Neural cell (in vitro differentiated cells): ENCODE data around the gene IQCH. TPM values are rescaled to one million over a fixed set of nuclear protein-coding genes. Genes with fewer than 3 reads are reported as not detected.

ENCODE experiments used
- H2AFZ ChIP-seq: fragments of 200-600, 300-800 bp; sonication (generic), shearing (Covaris generic); 2 replicates; pipeline ENCODE4 v1.6.0; 2014; ENCODE audit warnings: low read depth, mild to moderate bottlenecking, antibody characterized with exemption, low read length, moderate library complexity
- H3F3A ChIP-seq: fragments of 200-600 bp; shearing (Covaris generic); 2 replicates; pipeline ENCODE4 v1.6.1; 2016; ENCODE audit warnings: mild to moderate bottlenecking, moderate library complexity, mixed read lengths, antibody characterized with exemption, low read length; ENCODE audit not compliant: insufficient read depth, poor library complexity, severe bottlenecking
- H3K27ac ChIP-seq: fragments of 200-600, 300-800 bp; sonication (generic), shearing (Covaris generic); 2 replicates; pipeline ENCODE4 v1.5.1; 2014; ENCODE audit warnings: mild to moderate bottlenecking, low read length, moderate library complexity
- H3K27me3 ChIP-seq: fragments of 300-800, 200-600 bp; sonication (generic), shearing (Covaris generic); 2 replicates; pipeline ENCODE4 v1.6.0; 2014; ENCODE audit warnings: mild to moderate bottlenecking, low read depth, low read length, moderate library complexity; ENCODE audit not compliant: insufficient read depth
- H3K36me3 ChIP-seq: fragments of 300-800, 200-600 bp; sonication (generic), shearing (Covaris generic); 2 replicates; pipeline ENCODE4 v1.5.1; 2014; ENCODE audit warnings: mild to moderate bottlenecking, antibody characterized with exemption, low read length, moderate library complexity; ENCODE audit not compliant: insufficient read depth
- H3K4me2 ChIP-seq: fragments of 300-800, 200-600 bp; sonication (generic), shearing (Covaris generic); 2 replicates; pipeline ENCODE4 v1.6.0; 2014; ENCODE audit warnings: mild to moderate bottlenecking, low read length
- H3K4me3 ChIP-seq: fragments of 300-800, 200-600 bp; sonication (generic), shearing (Covaris generic); 2 replicates; pipeline ENCODE4 v1.5.1; 2014; ENCODE audit warnings: mild to moderate bottlenecking, low read length, moderate library complexity
- H3K79me2 ChIP-seq: fragments of 200-600 bp; shearing (Covaris generic); replicated peaks from 2 replicates; pipeline ENCODE4 v1.6.0; 2014; ENCODE audit warnings: mild to moderate bottlenecking, low read length, moderate library complexity; ENCODE audit not compliant: insufficient read depth
- H3K9ac ChIP-seq: fragments of 300-800, 200-600 bp; sonication (generic), shearing (Covaris generic); 2 replicates; pipeline ENCODE4 v1.6.1; 2016; ENCODE audit warnings: mild to moderate bottlenecking, low read length, mixed read lengths
- H3K9me2 ChIP-seq: fragments of 200-600 bp; shearing (Covaris generic); 2 replicates; pipeline ENCODE4 v1.6.1; 2016; ENCODE audit warnings: mild to moderate bottlenecking, low read length, mixed read lengths; ENCODE audit not compliant: insufficient read depth
- H3K9me3 ChIP-seq: fragments of 200-600, 300-800 bp; sonication (generic), shearing (Covaris generic); 2 replicates; pipeline ENCODE4 v1.6.1; 2016; ENCODE audit warnings: mild to moderate bottlenecking, mixed run types, low read length, moderate library complexity, mixed read lengths
- H4K20me1 ChIP-seq: fragments of 200-600 bp; shearing (Covaris generic); 2 replicates; pipeline ENCODE4 v1.6.1; 2016; ENCODE audit warnings: mild to moderate bottlenecking, mixed run types; ENCODE audit not compliant: insufficient read depth
- CTCF ChIP-seq: fragments of 450-650 bp; IDR thresholded peaks from 2 replicates; pipeline ENCODE4 v1.5.1; 2014; ENCODE audit warnings: antibody characterized with exemption, mild to moderate bottlenecking, moderate library complexity; ENCODE audit not compliant: poor library complexity, severe bottlenecking
- EP300 ChIP-seq: fragments of 450-650 bp; conservative IDR thresholded peaks from 2 replicates; pipeline ENCODE4 v1.6.1; 2014; ENCODE audit warnings: antibody characterized with exemption, mild to moderate bottlenecking, moderate library complexity; ENCODE audit not compliant: poor library complexity, severe bottlenecking
- EZH2 ChIP-seq: fragments of 200-600, 300-800 bp; shearing (Covaris generic), sonication (generic); IDR thresholded peaks from 2 replicates; pipeline ENCODE4 v1.6.1; 2014; ENCODE audit warnings: antibody characterized with exemption, low read length, borderline replicate concordance, mild to moderate bottlenecking; ENCODE audit not compliant: insufficient read depth, poor library complexity, severe bottlenecking
- MXI1 ChIP-seq: fragments of 450-650 bp; conservative IDR thresholded peaks from 2 replicates; pipeline ENCODE4 v1.6.1; 2014; ENCODE audit warnings: antibody characterized with exemption, mild to moderate bottlenecking; ENCODE audit not compliant: poor library complexity, severe bottlenecking
- POLR2AphosphoS5 ChIP-seq: IDR thresholded peaks from 2 replicates; pipeline ENCODE4 v1.6.1; 2012
- RAD21 ChIP-seq: fragments of 450-650 bp; conservative IDR thresholded peaks from 2 replicates; pipeline ENCODE4 v1.6.1; 2014; ENCODE audit warnings: antibody characterized with exemption, mild to moderate bottlenecking, moderate library complexity
- REST ChIP-seq: IDR thresholded peaks from 2 replicates; pipeline ENCODE4 v1.6.1; 2012; ENCODE audit warnings: borderline replicate concordance
- SMC3 ChIP-seq: fragments of 450-650 bp; conservative IDR thresholded peaks from 2 replicates; pipeline ENCODE4 v1.6.1; 2014; ENCODE audit warnings: antibody characterized with exemption, mild to moderate bottlenecking, moderate library complexity; ENCODE audit not compliant: poor library complexity
- TAF1 ChIP-seq: IDR thresholded peaks from 2 replicates; pipeline ENCODE4 v1.6.1; 2012; ENCODE audit warnings: low read depth
- polyA plus RNA-seq: library from polyadenylated mRNA; depleted of rRNA; stranded (reverse); fragments of >200 nt; gene quantifications from 2 replicates; pipeline ENCODE4 v1.2.3, GENCODE V29; 2014

Gene IQCH
- polyA plus RNA-seq, 1 donor from 2014 or later, result 2.8 TPM

- Histone ChIP-seq H3K79me2 (peaks cover 15% of the 10 kb centered on the region), H4K20me1 (no peaks in the 10 kb centered on the region), H3K9me2 (no peaks in the 10 kb centered on the region), H3K9me3 (no peaks in the 10 kb centered on the region), H3F3A (no peaks in the 10 kb centered on the region), H3K4me3 (peak overlapping the region; percentile 98), H3K27me3 (no peaks in the 10 kb centered on the region), H3K9ac (no peak overlapping the region), H3K27ac (no peak overlapping the region), H3K4me2 (no peak overlapping the region), H2AFZ (no peak overlapping the region), H3K36me3 (no peaks in the 10 kb centered on the region)
- TF ChIP-seq EP300 (no peak), CTCF (no peak), RAD21 (no peak), SMC3 (no peak), MXI1 (no peak), POLR2AphosphoS5 (no peak), TAF1 (no peak), EZH2 (no peak), REST (no peak)
These were observed 269.6 kb downstream of the IQCH start for GRCh38 chr15:67524235-67524634.

GRCh38 chr15:67528513-67528912 lies 273.9 kb downstream of the IQCH start:
- Histone ChIP-seq H3K4me3 (no peak overlapping the region), H3K9me3 (no peaks in the 10 kb centered on the region), H3K27me3 (no peaks in the 10 kb centered on the region), H4K20me1 (no peaks in the 10 kb centered on the region), H3K36me3 (no peaks in the 10 kb centered on the region), H2AFZ (no peak overlapping the region), H3K79me2 (peaks cover 9% of the 10 kb centered on the region), H3K9ac (no peak overlapping the region), H3K27ac (no peak overlapping the region), H3F3A (no peaks in the 10 kb centered on the region), H3K4me2 (no peak overlapping the region), H3K9me2 (no peaks in the 10 kb centered on the region)
- TF ChIP-seq POLR2AphosphoS5 (no peak), SMC3 (no peak), CTCF (no peak), RAD21 (no peak), TAF1 (no peak), MXI1 (no peak), REST (no peak), EP300 (no peak), EZH2 (no peak)
